Measurements from ENCODE around the gene POMT1.
A peak's percentile ranks its signal among the peaks of the same experiment; 100 is the strongest.
"Not testable (repeated sequence)": the region's sequence is repeated elsewhere in the genome, so short reads cannot be mapped to it uniquely, and the experiment has no call there.

Gene POMT1

DNA sequence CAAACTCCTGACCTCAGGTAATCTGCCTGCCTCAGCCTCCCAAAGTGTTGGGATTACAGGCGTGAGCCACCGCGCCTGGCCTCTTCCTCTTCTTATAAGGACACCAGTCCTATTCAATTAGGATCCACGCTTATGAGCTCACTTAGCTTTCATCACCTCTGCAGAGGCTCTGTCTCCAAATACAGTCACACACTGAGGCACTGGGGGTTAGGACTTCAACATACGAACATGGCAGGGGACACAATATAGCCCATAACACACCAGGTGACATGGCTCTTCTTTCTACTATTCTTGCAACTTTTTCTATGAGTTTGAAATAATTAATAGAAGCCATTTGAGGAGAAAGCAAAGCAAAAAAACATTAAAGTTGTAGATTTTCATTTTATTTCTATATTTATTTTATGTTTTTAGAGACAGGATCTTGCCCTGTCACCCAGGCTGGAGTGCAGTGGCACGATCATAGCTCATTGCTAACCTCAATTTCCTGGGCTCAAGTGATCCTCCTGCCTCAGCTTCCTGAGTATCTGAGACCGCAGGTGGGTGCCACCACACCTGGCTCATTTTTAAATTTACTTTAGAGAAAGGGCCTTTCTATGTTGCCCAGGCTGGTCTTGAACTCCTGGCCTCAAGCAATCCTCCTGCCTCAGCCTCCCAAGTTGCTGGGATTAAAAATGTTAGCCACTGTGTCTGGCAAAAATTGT is 36.7 kb downstream of the POMT1 start:
- H3K4me1 ChIP-seq, result no peaks in the 10 kb centered on the region
- TF ChIP-seq, protein P1, sequence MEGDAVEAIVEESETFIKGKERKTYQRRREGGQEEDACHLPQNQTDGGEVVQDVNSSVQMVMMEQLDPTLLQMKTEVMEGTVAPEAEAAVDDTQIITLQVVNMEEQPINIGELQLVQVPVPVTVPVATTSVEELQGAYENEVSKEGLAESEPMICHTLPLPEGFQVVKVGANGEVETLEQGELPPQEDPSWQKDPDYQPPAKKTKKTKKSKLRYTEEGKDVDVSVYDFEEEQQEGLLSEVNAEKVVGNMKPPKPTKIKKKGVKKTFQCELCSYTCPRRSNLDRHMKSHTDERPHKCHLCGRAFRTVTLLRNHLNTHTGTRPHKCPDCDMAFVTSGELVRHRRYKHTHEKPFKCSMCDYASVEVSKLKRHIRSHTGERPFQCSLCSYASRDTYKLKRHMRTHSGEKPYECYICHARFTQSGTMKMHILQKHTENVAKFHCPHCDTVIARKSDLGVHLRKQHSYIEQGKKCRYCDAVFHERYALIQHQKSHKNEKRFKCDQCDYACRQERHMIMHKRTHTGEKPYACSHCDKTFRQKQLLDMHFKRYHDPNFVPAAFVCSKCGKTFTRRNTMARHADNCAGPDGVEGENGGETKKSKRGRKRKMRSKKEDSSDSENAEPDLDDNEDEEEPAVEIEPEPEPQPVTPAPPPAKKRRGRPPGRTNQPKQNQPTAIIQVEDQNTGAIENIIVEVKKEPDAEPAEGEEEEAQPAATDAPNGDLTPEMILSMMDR (IDR thresholded peaks at IDR 0.05; ENCODE audit: low read depth, low read length), result no peak
- H3K4me3 ChIP-seq (ENCODE audit: low read depth, low read length), result no peak overlapping the region
- no peak for DNase-seq
- peaks cover 7% of the 10 kb centered on the region for H3K9me3 ChIP-seq
- H3K27me3 ChIP-seq, result no peaks in the 10 kb centered on the region; the same call in 1 of the 2 replicates
- H3K36me3 ChIP-seq, result no peaks in the 10 kb centered on the region

DNA sequence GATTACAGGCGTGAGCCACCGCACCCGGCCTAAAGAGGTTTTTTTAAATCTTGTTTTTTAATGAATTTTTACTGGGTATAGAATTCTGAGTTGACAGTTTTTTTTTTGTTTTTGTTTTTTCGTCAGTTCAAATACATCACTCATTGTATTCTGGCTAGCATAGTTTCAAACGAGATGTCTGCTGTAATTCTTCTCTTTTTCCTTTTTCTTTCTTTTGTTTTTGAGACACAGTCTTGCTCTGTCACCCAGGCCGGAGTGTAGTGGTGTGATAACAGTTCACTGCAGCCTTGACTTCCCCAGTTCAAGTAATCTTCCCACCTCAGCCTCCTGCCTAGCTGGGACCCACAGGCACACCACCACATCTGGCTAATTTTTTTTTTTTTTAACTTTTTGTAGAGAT is 40.4 kb downstream of the POMT1 start:
- TF ChIP-seq, protein P1 (IDR thresholded peaks at IDR 0.05; ENCODE audit: low read depth, low read length), result no peak
- Histone ChIP-seq H3K36me3 (no peaks in the 10 kb centered on the region), H3K4me3 (ENCODE audit: low read depth, low read length) (no peak overlapping the region), H3K27me3 (peaks cover 19% of the 10 kb centered on the region), H3K9me3 (peaks cover 8% of the 10 kb centered on the region; the same call in 1 of the 2 replicates), H3K4me1 (no peaks in the 10 kb centered on the region)
- no peak for DNase-seq

DNA sequence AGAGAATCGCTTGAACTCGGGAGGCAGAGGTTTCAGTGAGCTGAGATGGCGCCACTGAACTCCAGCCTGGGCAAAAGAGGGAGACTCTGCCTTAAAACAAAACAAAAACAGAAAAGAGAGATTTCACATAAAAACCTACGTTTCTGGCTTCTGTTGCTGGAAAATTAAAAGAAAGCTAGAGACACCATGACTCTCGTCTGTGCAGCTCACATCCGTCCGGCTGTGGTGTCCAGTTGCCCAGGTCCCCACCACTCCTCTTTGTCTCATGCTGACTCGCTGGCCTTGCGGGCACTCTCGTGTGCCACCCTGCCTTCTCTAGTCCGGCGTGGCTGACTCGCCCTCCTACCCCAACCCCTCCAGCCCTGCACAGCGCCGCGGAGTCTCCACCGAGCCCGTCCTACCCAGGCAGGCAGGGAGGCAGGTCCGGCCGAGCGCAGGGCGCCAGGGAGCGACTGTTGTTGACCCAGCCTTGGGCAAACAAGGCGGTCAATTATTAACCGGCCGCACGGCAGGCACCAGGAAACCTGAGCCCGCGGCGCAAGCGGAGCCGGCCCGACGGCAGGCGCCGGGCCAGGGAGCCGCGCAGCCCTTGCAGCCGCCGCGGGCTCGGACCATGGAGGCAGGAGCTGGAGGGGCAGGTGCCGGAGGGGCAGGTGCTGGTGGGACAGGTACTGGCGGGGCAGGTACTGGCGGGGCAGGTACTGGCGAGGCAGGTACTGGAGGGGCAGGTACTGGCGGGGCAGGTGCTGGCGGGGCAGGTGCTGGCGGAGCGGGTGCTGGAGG is 42.5 kb downstream of the POMT1 start, which contains the start of gene PRRT1B:
Gene PRRT1B (plus strand): TSS at position 521 of the 783 bp plus-strand sequence. CDS start 93 bp downstream, at position 614.
- Histone ChIP-seq H3K4me3 (ENCODE audit: low read depth, low read length) (peak within 1 kb of the TSS; percentile 50), H3K9me3 (peaks cover 8% of the 10 kb centered on the region; the same call in 1 of the 2 replicates), H3K4me1 (no peaks in the 10 kb centered on the region), H3K27me3 (peaks cover 19% of the 10 kb centered on the region), H3K36me3 (no peaks in the 10 kb centered on the region)
- TF ChIP-seq, protein P1 (IDR thresholded peaks at IDR 0.05; ENCODE audit: low read depth, low read length), result no peak
- no peak for DNase-seq

DNA sequence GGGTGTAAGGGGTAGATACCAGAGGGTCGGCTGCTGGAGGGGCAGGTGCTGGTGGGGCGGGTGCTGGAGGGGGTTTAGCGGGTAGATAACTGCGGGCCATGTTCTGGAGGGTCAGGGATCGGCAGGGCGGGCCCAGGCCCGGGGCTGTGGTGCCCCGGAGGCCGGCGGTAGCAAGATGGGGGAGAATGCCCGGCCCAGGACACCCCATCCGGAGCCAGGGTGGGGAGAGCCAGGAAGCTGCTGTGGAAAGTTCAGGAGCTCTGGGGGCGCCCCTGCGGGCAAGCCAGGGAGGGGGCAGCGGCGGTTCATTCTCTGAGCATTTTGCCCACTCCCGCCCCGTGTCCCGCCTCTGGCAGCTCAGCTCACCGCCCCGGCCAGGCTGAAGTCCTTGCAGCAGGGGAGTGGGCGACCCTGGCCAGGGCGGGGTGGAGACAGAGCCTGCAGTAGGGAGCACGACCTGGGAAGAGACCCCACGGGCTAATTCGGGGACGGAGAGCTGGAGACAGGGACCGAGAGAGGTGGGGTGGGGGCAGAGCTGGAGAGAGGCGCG is 43.1 kb downstream of the POMT1 start:
- Histone ChIP-seq H3K27me3 (peaks cover 19% of the 10 kb centered on the region), H3K4me1 (no peaks in the 10 kb centered on the region), H3K9me3 (peaks cover 8% of the 10 kb centered on the region; the same call in 1 of the 2 replicates), H3K4me3 (ENCODE audit: low read depth, low read length) (peak overlapping the region; percentile 50; the same call in 1 of the 2 replicates), H3K36me3 (no peaks in the 10 kb centered on the region)
- DNase-seq, result no peak
- TF ChIP-seq, protein P1 (IDR thresholded peaks at IDR 0.05; ENCODE audit: low read depth, low read length), result no peak

DNA sequence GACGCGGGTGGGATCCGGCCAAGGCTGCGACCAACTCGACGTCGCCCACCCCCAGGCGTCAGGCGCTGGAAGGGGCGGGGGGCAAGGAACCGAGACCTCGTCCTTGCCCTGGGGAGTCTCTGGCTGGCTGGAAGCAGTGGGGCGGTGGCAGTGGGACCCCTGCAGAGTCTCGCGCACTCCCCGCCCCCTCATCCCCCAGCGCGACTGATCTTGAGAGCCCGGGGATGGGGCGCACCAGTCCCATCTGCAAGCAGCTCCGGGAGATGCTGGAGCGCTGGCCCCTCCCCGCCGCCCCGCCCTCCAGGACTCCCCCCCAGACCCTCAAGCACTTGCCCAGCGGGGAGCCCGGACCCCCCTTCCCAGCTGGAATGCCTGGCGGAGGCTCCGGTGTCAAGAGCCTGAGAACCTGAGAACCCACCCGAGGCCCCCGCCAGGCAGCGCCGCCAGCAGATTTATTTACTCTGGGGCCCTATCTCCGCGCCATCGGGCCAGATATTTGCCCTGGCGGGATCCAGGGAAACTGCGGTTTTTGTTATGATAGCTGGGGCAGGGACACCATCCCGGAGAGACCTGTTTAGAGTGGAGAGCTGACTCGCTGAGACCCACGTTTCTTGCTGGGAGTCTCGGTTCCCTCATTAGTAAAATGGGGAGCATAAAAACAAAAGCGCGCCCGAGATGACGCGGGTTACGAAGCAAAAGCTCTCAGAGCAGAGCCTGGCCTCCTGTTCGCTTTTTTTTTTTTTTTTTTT is 43.8 kb downstream of the POMT1 start:
- peaks cover 8% of the 10 kb centered on the region; the same call in 1 of the 2 replicates for H3K9me3 ChIP-seq
- no peaks in the 10 kb centered on the region for H3K36me3 ChIP-seq
- TF ChIP-seq, protein P1 (IDR thresholded peaks at IDR 0.05; ENCODE audit: low read depth, low read length), result peak; percentile 24
- no peaks in the 10 kb centered on the region for H3K4me1 ChIP-seq
- peaks cover 19% of the 10 kb centered on the region for H3K27me3 ChIP-seq
- DNase-seq, result peak; percentile 58
- H3K4me3 ChIP-seq (ENCODE audit: low read depth, low read length), result peak overlapping the region; percentile 50

DNA sequence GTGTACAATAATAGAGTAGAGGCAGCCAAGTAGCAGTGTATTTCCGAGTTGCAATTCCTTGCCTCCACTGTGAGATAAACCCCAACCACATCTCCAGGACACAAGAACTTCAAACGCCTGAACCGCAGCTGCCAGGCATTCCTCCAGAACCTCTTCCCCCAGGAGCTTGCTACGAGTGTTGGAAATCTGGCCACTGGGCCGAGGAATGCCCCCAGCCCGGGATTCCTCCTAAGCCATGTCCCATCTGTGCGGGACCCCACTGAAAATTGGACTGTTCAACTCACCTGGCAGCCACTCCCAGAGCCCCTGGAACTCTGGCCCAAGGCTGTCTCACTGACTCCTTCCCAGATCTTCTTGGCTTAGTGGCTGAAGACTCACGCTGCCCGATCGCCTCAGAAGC is 46.5 kb downstream of the POMT1 start:
- H3K4me3 ChIP-seq (ENCODE audit: low read depth, low read length); DNase-seq; H3K4me1 ChIP-seq; H3K36me3 ChIP-seq; H3K9me3 ChIP-seq: not testable (repeated sequence)
- peaks cover 19% of the 10 kb centered on the region for H3K27me3 ChIP-seq

DNA sequence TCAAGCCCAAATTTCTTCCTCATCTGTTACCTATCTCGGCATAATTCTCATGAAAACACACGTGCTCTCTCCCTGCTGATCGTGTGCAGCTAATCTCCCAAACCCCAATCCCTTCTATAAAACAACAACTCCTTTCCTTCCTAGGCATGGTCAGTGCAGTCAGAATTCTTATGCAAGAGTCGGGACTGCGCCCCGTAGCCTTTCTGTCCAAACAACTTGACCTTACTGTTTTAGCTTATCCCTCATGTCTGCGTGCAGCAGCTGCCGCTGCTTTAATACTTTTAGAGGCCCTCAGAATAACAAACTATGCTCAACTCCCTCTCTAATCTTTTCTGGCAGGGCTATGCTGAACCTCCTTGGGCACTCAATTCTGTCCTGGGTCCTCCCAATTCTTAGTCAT is 47.7 kb downstream of the POMT1 start:
- not testable (repeated sequence) for H3K36me3 ChIP-seq; DNase-seq; H3K9me3 ChIP-seq; H3K4me3 ChIP-seq (ENCODE audit: low read depth, low read length); H3K4me1 ChIP-seq
- H3K27me3 ChIP-seq, result peaks cover 13% of the 10 kb centered on the region
